A549 (cell line): ENCODE measurements around the gene MAGED1. TPM values are rescaled to one million over a fixed set of nuclear protein-coding genes. Genes with fewer than 3 reads are reported as not detected.

ENCODE experiments used
- ATAC-seq, 2 experiments: fragments of 200-7000 bp in 1 of 2; fragments of >200 bp in 1 of 2; cut with Nextera tagmentation in 1 of 2; cut with Tn5 transposase in 1 of 2; 3 replicates each; pipeline versions ENCODE4 v1.8.0 to v1.9.1; 2018 to 2020; ENCODE audit warnings: mild to moderate bottlenecking in 1 of 2, moderate library complexity in 1 of 2
- CTCF ChIA-PET: fragments of 300-600 bp; sonication (Branson Sonifier 250); formaldehyde crosslinking; extraction: SDS; loops from one replicate; lab custom pipeline; 2021; ENCODE audit warnings: antibody characterized with exemption, inconsistent platforms; lab: Yijun Ruan, JAX
- POLR2A ChIA-PET: fragments of 350-600 bp; formaldehyde crosslinking; extraction: SDS; loops from one replicate; lab custom pipeline; 2021; ENCODE audit warnings: antibody characterized with exemption, inconsistent platforms; lab: Yijun Ruan, JAX
- DNase-seq, 2 experiments: peaks; one replicate each; pipeline versions ENCODE4 v3.0.0 to v3.0.0-alpha.2; 2011 to 2016; ENCODE audit warnings: low read depth in 1 of 2, low spot score in 1 of 2
- FAIRE-seq: peaks from 2 replicates; lab custom pipeline; 2011; peaks lifted over from hg19 to GRCh38; lab: Jason Lieb, UNC
- H3K27ac ChIP-seq, 2 experiments: fragments of >200 bp; sonication (Bioruptor Twin); formaldehyde crosslinking; 3 replicates each; pipeline ENCODE4 v1.5.1; 2016 to 2017
- H3K4me1 ChIP-seq: fragments of >200 bp; sonication (Bioruptor Twin); formaldehyde crosslinking; 3 replicates; pipeline ENCODE4 v1.6.1; 2016
- H3K4me2 ChIP-seq: fragments of >200 bp; sonication (Bioruptor Twin); formaldehyde crosslinking; 3 replicates; pipeline ENCODE4 v1.6.1; 2016
- H3K4me3 ChIP-seq: fragments of >200 bp; sonication (Bioruptor Twin); formaldehyde crosslinking; 3 replicates; pipeline ENCODE4 v1.5.1; 2016
- H3K9me3 ChIP-seq: fragments of >200 bp; sonication (Bioruptor Twin); formaldehyde crosslinking; 3 replicates; pipeline ENCODE4 v1.6.1; 2016
- BHLHE40 ChIP-seq: IDR thresholded peaks from 2 replicates; pipeline ENCODE4 v1.6.1; 2012; ENCODE audit warnings: low read depth, low read length, inconsistent platforms
- CBX2 ChIP-seq: fragments of 200-600 bp; sonication (generic); IDR thresholded peaks from 2 replicates; pipeline ENCODE4 v1.6.1; 2016; ENCODE audit warnings: low read depth, mild to moderate bottlenecking, borderline replicate concordance
- CHD4 ChIP-seq: fragments of 200-600 bp; sonication (generic); IDR thresholded peaks from 2 replicates; pipeline ENCODE4 v1.6.1; 2016; ENCODE audit warnings: antibody characterized with exemption, mild to moderate bottlenecking, borderline replicate concordance
- E2F6 ChIP-seq: IDR thresholded peaks from 2 replicates; pipeline ENCODE4 v1.6.1; 2012; ENCODE audit warnings: low read depth, borderline replicate concordance
- EHMT2 ChIP-seq: fragments of 200-600 bp; sonication (generic); IDR thresholded peaks from 2 replicates; pipeline ENCODE4 v1.6.1; 2016; ENCODE audit warnings: antibody characterized with exemption, low read depth, mild to moderate bottlenecking, moderate library complexity
- EP300 ChIP-seq, 2 experiments: fragments of >200 bp; sonication (Bioruptor Twin); formaldehyde crosslinking; IDR thresholded peaks; 2 replicates in 1 of 2; 3 replicates in 1 of 2; pipeline ENCODE4 v1.6.1; 2016 to 2017
- FOXS1 ChIP-seq: fragments of 250-450 bp; sonication (Bioruptor Pico); IDR thresholded peaks from 2 replicates; pipeline ENCODE4 v1.5.0; 2020; ENCODE audit warnings: mild to moderate bottlenecking, moderate library complexity
- GATA3 ChIP-seq: IDR thresholded peaks from 2 replicates; pipeline ENCODE4 v1.6.1; 2012; ENCODE audit warnings: borderline replicate concordance
- HDAC2 ChIP-seq: fragments of 200-600 bp; sonication (generic); IDR thresholded peaks from 2 replicates; pipeline ENCODE4 v1.6.1; 2016
- HEYL ChIP-seq: fragments of 250-450 bp; sonication (Bioruptor Pico); IDR thresholded peaks from 2 replicates; pipeline ENCODE4 v1.8.0; 2021; ENCODE audit warnings: mild to moderate bottlenecking, moderate library complexity
- JUN ChIP-seq, 2 experiments: fragments of >200 bp; sonication (Bioruptor Twin); formaldehyde crosslinking; IDR thresholded peaks; 2 replicates in 1 of 2; 3 replicates in 1 of 2; pipeline ENCODE4 v1.6.1; 2016 to 2017
- KDM1A ChIP-seq: fragments of 200-600 bp; sonication (generic); IDR thresholded peaks from 2 replicates; pipeline ENCODE4 v1.6.1; 2016; ENCODE audit warnings: low read depth, mild to moderate bottlenecking
- MAZ ChIP-seq: fragments of 150-350 bp; IDR thresholded peaks from 2 replicates; pipeline ENCODE4 v1.6.1; 2014; ENCODE audit warnings: antibody characterized with exemption, low read depth, low read length, borderline replicate concordance
- NPAS2 ChIP-seq: fragments of 250-450 bp; sonication (Bioruptor Pico); IDR thresholded peaks from 2 replicates; pipeline ENCODE4 v1.8.0; 2022; ENCODE audit warnings: mild to moderate bottlenecking, moderate library complexity, borderline replicate concordance
- NR3C1 ChIP-seq: fragments of >200 bp; sonication (Bioruptor Twin); formaldehyde crosslinking; IDR thresholded peaks from 3 replicates; pipeline ENCODE4 v1.6.1; 2017
- POLR2AphosphoS2 ChIP-seq: conservative IDR thresholded peaks from 2 replicates; pipeline ENCODE4 v1.6.1; 2012; ENCODE audit warnings: low read length, improper control_type of control experiment, inconsistent platforms
- RCOR1 ChIP-seq: fragments of 150-350 bp; IDR thresholded peaks from 2 replicates; pipeline ENCODE4 v1.6.1; 2014; ENCODE audit warnings: antibody characterized with exemption, low read length, low read depth
- RFX5 ChIP-seq: fragments of 450-650 bp; IDR thresholded peaks from 2 replicates; pipeline ENCODE4 v1.7.1; 2014; ENCODE audit warnings: antibody characterized with exemption, mild to moderate bottlenecking, moderate library complexity
- SREBF2 ChIP-seq: fragments of 450-650 bp; IDR thresholded peaks from 2 replicates; pipeline ENCODE4 v1.6.1; 2014; ENCODE audit warnings: mild to moderate bottlenecking, moderate library complexity
- USF2 ChIP-seq: fragments of 450-650 bp; IDR thresholded peaks from 2 replicates; pipeline ENCODE4 v1.6.1; 2014; ENCODE audit warnings: antibody characterized with exemption
- ZFP36 ChIP-seq: fragments of 450-650 bp; IDR thresholded peaks from 2 replicates; pipeline ENCODE4 v1.6.1; 2014; ENCODE audit warnings: borderline replicate concordance; ENCODE audit not compliant: partially characterized antibody
- ZNF302 ChIP-seq: fragments of 250-450 bp; sonication (Bioruptor Pico); IDR thresholded peaks from 2 replicates; pipeline ENCODE4 v1.9.0; 2021; ENCODE audit warnings: inconsistent platforms, mild to moderate bottlenecking, moderate library complexity
- WGBS: methylation state at CpG from one replicate; pipeline ENCODE4 v1.1.6; 2017; ENCODE audit errors: missing lambda C conversion rate; 5-methylcytosine and 5-hydroxymethylcytosine counted together
- polyA plus RNA-seq, 4 experiments: library from polyadenylated mRNA; depleted of rRNA in 3 of 4; stranded (reverse); fragments of >200 nt; fragmentation: RNase III in 1 of 4; extraction: RNeasy Plus Mini Kit Qiagen cat#74134 plus additional on column Dnase treatment in 1 of 4; gene quantifications; 2 replicates in 3 of 4; 3 replicates in 1 of 4; pipeline ENCODE4 v1.2.3, GENCODE V29; 2011 to 2017

The MAGED1 gene
- polyA plus RNA-seq, 2 of the 4 experiments (the other 2 are of a cell fraction): 79.5 to 85.7 TPM

DNA sequence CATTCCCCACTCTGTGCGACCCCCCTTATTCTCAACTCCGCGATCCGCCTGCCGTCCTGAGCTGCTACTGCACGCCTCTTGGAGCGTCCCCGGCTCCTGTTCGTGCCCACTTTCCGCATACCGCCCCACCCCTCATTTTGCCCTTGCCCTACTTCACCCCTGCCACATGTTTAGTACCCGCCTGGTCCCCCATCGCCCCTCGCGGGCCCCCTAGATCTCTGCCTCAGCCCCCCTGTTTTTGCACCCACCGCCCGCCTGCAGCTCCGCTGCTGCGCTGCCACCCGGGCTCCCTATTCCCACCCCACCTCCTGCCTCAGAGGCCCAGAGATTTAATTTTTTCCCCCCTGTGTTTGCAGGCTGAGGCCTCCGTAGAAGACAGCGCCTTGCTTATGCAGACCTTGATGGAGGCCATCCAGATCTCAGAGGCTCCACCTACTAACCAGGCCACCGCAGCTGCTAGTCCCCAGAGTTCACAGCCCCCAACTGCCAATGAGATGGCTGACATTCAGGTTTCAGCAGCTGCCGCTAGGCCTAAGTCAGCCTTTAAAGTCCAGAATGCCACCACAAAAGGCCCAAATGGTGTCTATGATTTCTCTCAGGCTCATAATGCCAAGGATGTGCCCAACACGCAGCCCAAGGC lies 1.4 kb downstream of the MAGED1 start:
- WGBS: 81% methylated on average over 14 of the region's 25 CpGs
- no peak for FAIRE-seq
- no peak for DNase-seq
- H3K4me2 ChIP-seq: peak overlapping the region; percentile 81
- H3K4me1 ChIP-seq: no peaks in the 10 kb centered on the region
- CTCF ChIA-PET: interaction anchor here (2.2 kb wide), 1 partner anchor 407 kb away, joined by 7 read pairs; no protein-coding TSS in a partner anchor
- H3K9me3 ChIP-seq: no peaks in the 10 kb centered on the region
- H3K27ac ChIP-seq: peak overlapping the region; percentile 81 to 97
- POLR2A ChIA-PET: interaction anchor here (0.7 kb wide), 2 partner anchors 9 to 261 kb away, joined by 3 to 6 read pairs; no protein-coding TSS in a partner anchor
- ATAC-seq: no peak
- peak overlapping the region; percentile 67 for H3K4me3 ChIP-seq
- no peak for TF ChIP-seq HDAC2
- no peak for TF ChIP-seq NPAS2
- TF ChIP-seq HEYL (CRISPR knock-in tag): no peak
- TF ChIP-seq EHMT2: no peak
- TF ChIP-seq EP300 (IDR thresholded peaks at IDR 0.05): no peak

DNA sequence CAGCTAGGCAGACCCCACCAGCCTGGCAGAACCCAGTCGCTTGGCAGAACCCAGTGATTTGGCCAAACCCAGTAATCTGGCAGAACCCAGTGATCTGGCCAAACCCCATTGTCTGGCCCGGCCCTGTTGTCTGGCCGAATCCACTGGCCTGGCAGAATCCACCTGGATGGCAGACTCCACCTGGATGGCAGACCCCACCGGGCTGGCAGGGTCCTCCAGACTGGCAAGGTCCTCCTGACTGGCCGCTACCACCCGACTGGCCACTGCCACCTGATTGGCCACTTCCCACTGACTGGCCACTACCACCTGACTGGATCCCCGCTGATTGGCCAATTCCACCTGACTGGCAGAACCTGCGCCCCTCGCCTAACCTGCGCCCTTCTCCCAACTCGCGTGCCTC lies 3.2 kb downstream of the MAGED1 start:
- no peak for DNase-seq
- CTCF ChIA-PET: no interaction called here
- no peak for FAIRE-seq
- H3K9me3 ChIP-seq: no peaks in the 10 kb centered on the region
- no peaks in the 10 kb centered on the region for H3K4me1 ChIP-seq
- no peak overlapping the region for H3K4me3 ChIP-seq
- no peak for ATAC-seq
- POLR2A ChIA-PET: no interaction called here
- H3K4me2 ChIP-seq: no peak overlapping the region
- no peak for TF ChIP-seq SREBF2
- TF ChIP-seq JUN (IDR thresholded peaks at IDR 0.05): no peak
- no peak for TF ChIP-seq FOXS1 (CRISPR knock-in tag)
- TF ChIP-seq USF2: no peak
- TF ChIP-seq NR3C1: no peak
- TF ChIP-seq HEYL (CRISPR knock-in tag): no peak
- TF ChIP-seq KDM1A: no peak
- TF ChIP-seq ZNF302 (CRISPR knock-in tag): no peak
- no peak for TF ChIP-seq RCOR1
- no peak for TF ChIP-seq POLR2AphosphoS2
- TF ChIP-seq CBX2: no peak
- no peak for TF ChIP-seq BHLHE40
- no peak for TF ChIP-seq ZFP36
- no peak for TF ChIP-seq E2F6
- TF ChIP-seq CHD4: no peak
- TF ChIP-seq RFX5: no peak
- no peak for TF ChIP-seq GATA3
- TF ChIP-seq, all 56 proteins: peak for 0
- H3K27ac ChIP-seq: no peak overlapping the region
- WGBS: 100% methylated on average over 2 of the region's 12 CpGs

- Histone ChIP-seq H3K4me3 (no peak overlapping the region), H3K27ac (no peak overlapping the region), H3K9me3 (no peaks in the 10 kb centered on the region), H3K4me1 (no peaks in the 10 kb centered on the region), H3K4me2 (no peak overlapping the region)
- WGBS: 94% methylated on average over 2 of the region's 2 CpGs
- CTCF ChIA-PET: no interaction called here
- FAIRE-seq (no peak), ATAC-seq (no peak), DNase-seq (no peak)
- POLR2A ChIA-PET: no interaction called here
- no peak for TF ChIP-seq MAZ
Measured at GRCh38 chrX:51899741-51900140, 6.3 kb downstream of the MAGED1 start.
